Endodermal cell (in vitro differentiated cells): ENCODE data around the gene C1QTNF6. TPM values are rescaled to one million over a fixed set of nuclear protein-coding genes. Genes with fewer than 3 reads are reported as not detected.
"Not testable (repeated sequence)": the region's sequence is repeated elsewhere in the genome, so short reads cannot be mapped to it uniquely, and the experiment has no call there.

Experiments used
- DNase-seq: peaks from one replicate; pipeline ENCODE4 v3.0.0-alpha.2; 2017
- H3K27ac ChIP-seq: 2 replicates; pipeline ENCODE4 v1.5.1; 2013; ENCODE audit warnings: mild to moderate bottlenecking, low read depth, low read length, moderate library complexity
- H3K27me3 ChIP-seq: 2 replicates; pipeline ENCODE4 v1.6.1; 2013; ENCODE audit warnings: mild to moderate bottlenecking, low read length, moderate library complexity; ENCODE audit not compliant: insufficient read depth, control insufficient read depth, poor library complexity, severe bottlenecking
- H3K36me3 ChIP-seq: 2 replicates; pipeline ENCODE4 v1.7.0; 2013; ENCODE audit warnings: mild to moderate bottlenecking, low read length, moderate library complexity; ENCODE audit not compliant: control insufficient read depth, insufficient read depth
- H3K4me1 ChIP-seq: one replicate; pipeline ENCODE4 v1.7.0; 2013; ENCODE audit warnings: low read length; ENCODE audit not compliant: control insufficient read depth, insufficient read depth
- H3K4me3 ChIP-seq: 2 replicates; pipeline ENCODE4 v1.5.1; 2013; ENCODE audit warnings: mild to moderate bottlenecking, low read length, moderate library complexity
- H3K9ac ChIP-seq: 2 replicates; pipeline ENCODE4 v1.6.1; 2013; ENCODE audit warnings: mild to moderate bottlenecking, low read length, moderate library complexity; ENCODE audit not compliant: poor library complexity, severe bottlenecking; ENCODE audit errors: extremely low read depth
- H3K9me3 ChIP-seq: 2 replicates; pipeline ENCODE4 v1.6.1; 2013; ENCODE audit warnings: mild to moderate bottlenecking, low read length, moderate library complexity; ENCODE audit not compliant: control insufficient read depth
- H3K27ac Mint-ChIP-seq: 2 replicates; pipeline ENCODE4 v1.8.0; 2020; ENCODE audit warnings: mixed read lengths
- H3K27me3 Mint-ChIP-seq: 2 replicates; pipeline ENCODE4 v1.8.0; 2021; ENCODE audit warnings: mild to moderate bottlenecking, mixed read lengths; ENCODE audit not compliant: insufficient read depth
- H3K36me3 Mint-ChIP-seq: 2 replicates; pipeline ENCODE4 v1.8.0; 2020; ENCODE audit warnings: low read depth, mixed read lengths
- H3K4me1 Mint-ChIP-seq: 2 replicates; pipeline ENCODE4 v1.8.0; 2020; ENCODE audit warnings: mixed read lengths
- H3K4me3 Mint-ChIP-seq: 2 replicates; pipeline ENCODE4 v1.8.0; 2020; ENCODE audit warnings: mild to moderate bottlenecking, moderate library complexity, mixed read lengths
- H3K9me3 Mint-ChIP-seq: 2 replicates; pipeline ENCODE4 v1.8.0; 2020; ENCODE audit warnings: mild to moderate bottlenecking, mixed read lengths
- WGBS, 2 experiments: methylation state at CpG; one replicate each; pipeline versions ENCODE4 v1.1.5 to v1.1.7; 2013; ENCODE audit warnings: missing lambda C conversion rate in 2 of 2, mixed read lengths in 1 of 2; ENCODE audit not compliant: insufficient coverage in 1 of 2, insufficient read length in 1 of 2; 5-methylcytosine and 5-hydroxymethylcytosine counted together
- total RNA-seq, 2 donors: library from RNA; stranded (reverse); fragmentation: NEBNext Ultra II Directional in 1 of 2; extraction: Animal tissue kit (Norgen Biotek cat#: 25700) in 1 of 2; gene quantifications; 2 replicates in 1 of 2; 3 replicates in 1 of 2; pipeline ENCODE4 v1.2.1, GENCODE V29; 2021
- TF ChIP-seq, protein P1 (sequence below): fragments of 200-600 bp; sonication (generic); conservative IDR thresholded peaks from 2 replicates; pipeline ENCODE4 v1.5.0; 2021; ENCODE audit warnings: antibody characterized with exemption, mild to moderate bottlenecking

C1QTNF6 gene
- total RNA-seq, 2 donors from 2014 or later = 15.5 to 16.9 TPM

DNA sequence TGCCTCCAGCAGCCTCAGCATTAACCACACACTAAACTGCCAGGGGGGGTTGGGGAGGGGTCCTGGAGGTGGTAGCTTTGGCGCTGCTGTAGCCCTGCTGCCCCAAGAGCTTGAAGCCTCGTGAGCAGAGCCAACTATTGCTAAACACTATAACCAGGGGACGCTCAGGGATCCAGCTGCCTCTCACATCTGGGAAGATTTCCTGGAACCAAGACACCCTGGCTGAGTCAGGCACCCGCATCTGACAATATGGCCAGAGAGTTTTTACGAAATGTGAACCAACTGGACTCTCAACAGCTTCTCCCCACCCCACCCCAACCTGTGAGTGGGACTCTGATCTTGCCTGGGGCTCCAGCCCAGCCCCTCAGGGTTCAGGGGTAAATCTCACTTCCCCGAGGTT, 14.3 kb downstream of the C1QTNF6 start:
- Histone ChIP-seq H3K9ac (no peak overlapping the region), H3K36me3 (no peaks in the 10 kb centered on the region), H3K27ac (no peak overlapping the region), H3K4me1 (peaks cover 7% of the 10 kb centered on the region), H3K27me3 (no peaks in the 10 kb centered on the region), H3K4me3 (no peak overlapping the region), H3K9me3 (no peaks in the 10 kb centered on the region)
- Mint-ChIP-seq H3K36me3 (no peaks in the 10 kb centered on the region), H3K9me3 (no peaks in the 10 kb centered on the region), H3K4me3 (no peak overlapping the region), H3K27ac (no peak overlapping the region), H3K4me1 (peaks cover 5% of the 10 kb centered on the region), H3K27me3 (peaks cover 14% of the 10 kb centered on the region)
- peak; percentile 31 for DNase-seq
- TF ChIP-seq, protein P1, sequence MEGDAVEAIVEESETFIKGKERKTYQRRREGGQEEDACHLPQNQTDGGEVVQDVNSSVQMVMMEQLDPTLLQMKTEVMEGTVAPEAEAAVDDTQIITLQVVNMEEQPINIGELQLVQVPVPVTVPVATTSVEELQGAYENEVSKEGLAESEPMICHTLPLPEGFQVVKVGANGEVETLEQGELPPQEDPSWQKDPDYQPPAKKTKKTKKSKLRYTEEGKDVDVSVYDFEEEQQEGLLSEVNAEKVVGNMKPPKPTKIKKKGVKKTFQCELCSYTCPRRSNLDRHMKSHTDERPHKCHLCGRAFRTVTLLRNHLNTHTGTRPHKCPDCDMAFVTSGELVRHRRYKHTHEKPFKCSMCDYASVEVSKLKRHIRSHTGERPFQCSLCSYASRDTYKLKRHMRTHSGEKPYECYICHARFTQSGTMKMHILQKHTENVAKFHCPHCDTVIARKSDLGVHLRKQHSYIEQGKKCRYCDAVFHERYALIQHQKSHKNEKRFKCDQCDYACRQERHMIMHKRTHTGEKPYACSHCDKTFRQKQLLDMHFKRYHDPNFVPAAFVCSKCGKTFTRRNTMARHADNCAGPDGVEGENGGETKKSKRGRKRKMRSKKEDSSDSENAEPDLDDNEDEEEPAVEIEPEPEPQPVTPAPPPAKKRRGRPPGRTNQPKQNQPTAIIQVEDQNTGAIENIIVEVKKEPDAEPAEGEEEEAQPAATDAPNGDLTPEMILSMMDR = no peak
- 88 to 92% methylated on average over 2 to 6 of the region's 6 CpGs for WGBS, 2 experiments

- H3K36me3 Mint-ChIP-seq = no peaks in the 10 kb centered on the region
- DNase-seq = peak; percentile 41
- Histone ChIP-seq H3K27ac (no peak overlapping the region), H3K9ac (no peak overlapping the region), H3K4me1 (peaks cover 7% of the 10 kb centered on the region), H3K4me3 (no peak overlapping the region), H3K9me3 (no peaks in the 10 kb centered on the region), H3K36me3 (no peaks in the 10 kb centered on the region), H3K27me3 (no peaks in the 10 kb centered on the region)
- H3K27me3 Mint-ChIP-seq = peaks cover 14% of the 10 kb centered on the region
- H3K4me3 Mint-ChIP-seq = no peak overlapping the region
- H3K4me1 Mint-ChIP-seq = no peaks in the 10 kb centered on the region
- 90 to 91% methylated on average over 6 to 14 of the region's 14 CpGs for WGBS, 2 experiments
- no peaks in the 10 kb centered on the region for H3K9me3 Mint-ChIP-seq
- TF ChIP-seq, protein P1 = no peak
- no peak overlapping the region for H3K27ac Mint-ChIP-seq
These were observed 15.5 kb downstream of the C1QTNF6 start for GRCh38 chr22:37172266-37173245.

DNA sequence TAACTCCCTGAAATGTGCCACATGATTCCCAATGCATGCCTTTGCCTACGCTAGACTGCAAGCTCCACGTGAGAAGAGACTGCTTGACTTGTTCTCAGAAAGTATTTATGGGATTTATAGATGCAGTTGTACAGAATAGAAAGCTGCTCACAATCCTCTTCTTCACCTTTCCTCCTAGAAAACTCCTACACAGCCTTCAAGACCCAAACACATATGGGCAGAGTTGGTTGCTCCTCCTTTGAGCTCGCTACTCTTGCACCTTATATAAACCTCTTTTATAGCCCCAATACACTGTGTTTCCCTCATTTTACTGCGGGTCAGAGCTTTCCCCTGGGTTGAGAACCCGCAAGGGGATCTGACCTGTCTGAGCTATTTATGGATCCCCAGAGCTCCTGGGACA, 16.4 kb downstream of the C1QTNF6 start:
- Histone ChIP-seq H3K36me3 (no peaks in the 10 kb centered on the region), H3K27me3 (no peaks in the 10 kb centered on the region), H3K4me3 (no peak overlapping the region), H3K9me3 (no peaks in the 10 kb centered on the region), H3K4me1 (peaks cover 7% of the 10 kb centered on the region), H3K9ac (no peak overlapping the region), H3K27ac (no peak overlapping the region)
- Mint-ChIP-seq H3K27ac (no peak overlapping the region), H3K4me3 (no peak overlapping the region), H3K4me1 (no peaks in the 10 kb centered on the region), H3K36me3 (no peaks in the 10 kb centered on the region), H3K27me3 (peaks cover 11% of the 10 kb centered on the region), H3K9me3 (no peaks in the 10 kb centered on the region)
- WGBS, 2 experiments = 88 to 89% methylated on average over 4 to 5 of the region's 5 CpGs
- TF ChIP-seq, protein P1 = no peak
- DNase-seq = peak; percentile 24

GRCh38 chr22:37170689-37171405, 17.2 kb downstream of the C1QTNF6 start:
- not testable (repeated sequence) for H3K27me3 ChIP-seq, H3K9ac ChIP-seq, H3K9me3 Mint-ChIP-seq, H3K27ac Mint-ChIP-seq, H3K4me1 ChIP-seq, H3K27me3 Mint-ChIP-seq, H3K9me3 ChIP-seq, H3K4me1 Mint-ChIP-seq, H3K4me3 ChIP-seq, DNase-seq, H3K36me3 Mint-ChIP-seq, H3K4me3 Mint-ChIP-seq, H3K36me3 ChIP-seq, H3K27ac ChIP-seq
- 90 to 93% methylated on average over 11 to 16 of the region's 16 CpGs for WGBS, 2 experiments
